GM12878 (cell line): Measurements from ENCODE around the gene MXRA8. TPM values are rescaled to one million over a fixed set of nuclear protein-coding genes. Genes with fewer than 3 reads are reported as not detected.

Experiments
- CHD2 ChIP-seq: IDR thresholded peaks from 2 replicates; pipeline ENCODE4 v1.6.1; 2011; ENCODE audit warnings: low read depth, low read length, improper control_type of control experiment, borderline replicate concordance
- HCFC1 ChIP-seq: fragments of 150-350 bp; IDR thresholded peaks from 2 replicates; pipeline ENCODE4 v1.6.1; 2014; ENCODE audit warnings: low read length
- IRF3 ChIP-seq: fragments of 450-650 bp; IDR thresholded peaks from 2 replicates; pipeline ENCODE4 v1.6.1; 2014; ENCODE audit warnings: mild to moderate bottlenecking
- JUND ChIP-seq: IDR thresholded peaks from 2 replicates; pipeline ENCODE4 v1.6.1; 2012; ENCODE audit warnings: low read depth, mild to moderate bottlenecking, low read length, improper control_type of control experiment, moderate library complexity
- NFYA ChIP-seq: IDR thresholded peaks from 2 replicates; pipeline ENCODE4 v1.6.1; 2011; ENCODE audit warnings: low read depth, mild to moderate bottlenecking, low read length, improper control_type of control experiment, borderline replicate concordance
- POLR2AphosphoS5 ChIP-seq: IDR thresholded peaks from 2 replicates; pipeline ENCODE4 v1.6.1; 2011; ENCODE audit warnings: mild to moderate bottlenecking, low read length, inconsistent platforms
- SIX5 ChIP-seq: IDR thresholded peaks from 2 replicates; pipeline ENCODE4 v1.6.1; 2011; ENCODE audit warnings: mild to moderate bottlenecking, low read depth, low read length, moderate library complexity; ENCODE audit not compliant: severe bottlenecking
- SP1 ChIP-seq: IDR thresholded peaks from one replicate; pipeline ENCODE4 v1.6.1; 2011; ENCODE audit warnings: low read depth, low read length
- ZNF274 ChIP-seq: IDR thresholded peaks from one replicate; pipeline ENCODE4 v1.8.0; 2011; ENCODE audit not compliant: insufficient read length, insufficient read depth
- ZNF592 ChIP-seq: fragments of 450-650 bp; IDR thresholded peaks from 2 replicates; pipeline ENCODE4 v1.6.1; 2017; ENCODE audit warnings: mild to moderate bottlenecking, moderate library complexity
- ZNF622 ChIP-seq: fragments of 450-650 bp; IDR thresholded peaks from 2 replicates; pipeline ENCODE4 v1.6.1; 2017; ENCODE audit warnings: mild to moderate bottlenecking, inconsistent platforms
- polyA plus RNA-seq, 11 experiments: library from polyadenylated mRNA; depleted of rRNA in 4 of 11; unstranded in 6 of 11; stranded (reverse) in 5 of 11; fragments of >200 nt; fragmentation: Nextera tagmentation in 4 of 11; fragmentation: Illumina TruSeq in 1 of 11; extraction: Ambion mirVana in 4 of 11; extraction: Trizol in 1 of 11; gene quantifications; 1 replicate in 1 of 11; 2 replicates in 10 of 11; pipeline versions ENCODE4 v1.2.1 to v1.2.3, GENCODE V29; 2011 to 2016; ENCODE audit warnings: inconsistent platforms in 2 of 11, missing spikeins in 2 of 11, low read depth in 1 of 11
- total RNA-seq, 4 experiments: library from RNA; depleted of rRNA in 3 of 4; stranded (reverse); fragments of >200 nt in 3 of 4; fragmentation: Illumina TruSeq in 1 of 4; extraction: Trizol in 1 of 4; gene quantifications; 2 replicates each; pipeline versions ENCODE4 v1.2.1 to v1.2.3, GENCODE V29; 2013 to 2021

The MXRA8 gene
- total and polyA plus RNA-seq, 10 of the 15 experiments (the other 5 are each of a cell fraction or from before 2014, with no cell fraction given): 0.11 to 0.54 (median 0.21) TPM; not detected in 6

GRCh38 chr1:1374929-1375662, 16.7 kb upstream of the MXRA8 start, which contains the start of gene AURKAIP1 (continued):
- peak; percentile 81 for TF ChIP-seq ZNF592
- TF ChIP-seq SIX5: peak; percentile 94
- TF ChIP-seq SP1: peak; percentile 88
- peak; percentile 65; the same call in 1 of the 2 replicates for TF ChIP-seq IRF3
- peak; percentile 98 for TF ChIP-seq HCFC1
- TF ChIP-seq NFYA: no peak
- no peak for TF ChIP-seq ZNF274
- 0 out of 2 replicates have a peak, but pooled peaks have one; percentile 54 for TF ChIP-seq JUND
- peak; percentile 99 for TF ChIP-seq CHD2
- TF ChIP-seq POLR2AphosphoS5: peak; percentile 84
- TF ChIP-seq ZNF622: no peak
